Activated gamma-delta T cell treated with anti-CD3 and anti-CD28 coated beads, Interleukin-2, amount 50 U/mL, for 16 hours (primary cell): ENCODE measurements around the gene FAM184B.

Source experiments
- DNase-seq: peaks from one replicate; pipeline ENCODE4 v3.0.0-alpha.2; 2020; ENCODE audit warnings: low read depth

Gene FAM184B

DNA sequence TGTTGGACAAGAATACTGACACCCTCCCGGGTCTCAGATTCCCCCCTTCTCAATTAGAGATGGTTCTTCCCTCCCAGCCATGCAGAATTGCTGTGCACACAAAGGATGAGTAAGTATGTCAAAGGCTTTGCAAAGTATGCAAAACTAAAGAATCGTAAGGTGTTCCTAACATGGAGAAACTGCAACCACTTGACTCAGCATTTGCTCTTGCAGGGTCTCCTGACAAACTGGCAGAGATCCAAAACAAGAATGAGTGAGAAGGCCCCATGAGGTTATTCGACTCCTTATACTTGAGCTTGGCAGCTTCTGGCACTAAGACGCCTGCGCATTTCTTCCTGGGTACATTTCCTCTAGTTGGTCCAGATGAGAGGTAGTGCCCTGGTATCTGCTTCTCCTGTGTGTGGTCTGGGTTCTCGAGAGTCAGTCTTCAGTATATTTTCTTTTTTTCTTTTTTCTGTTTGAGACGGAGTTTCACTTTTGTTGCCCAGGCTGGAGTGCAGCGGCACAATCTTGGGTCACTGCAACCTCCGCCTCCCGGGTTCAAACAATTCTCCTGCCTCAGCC, 8.2 kb downstream of the FAM184B start:
- no peak for DNase-seq

DNA sequence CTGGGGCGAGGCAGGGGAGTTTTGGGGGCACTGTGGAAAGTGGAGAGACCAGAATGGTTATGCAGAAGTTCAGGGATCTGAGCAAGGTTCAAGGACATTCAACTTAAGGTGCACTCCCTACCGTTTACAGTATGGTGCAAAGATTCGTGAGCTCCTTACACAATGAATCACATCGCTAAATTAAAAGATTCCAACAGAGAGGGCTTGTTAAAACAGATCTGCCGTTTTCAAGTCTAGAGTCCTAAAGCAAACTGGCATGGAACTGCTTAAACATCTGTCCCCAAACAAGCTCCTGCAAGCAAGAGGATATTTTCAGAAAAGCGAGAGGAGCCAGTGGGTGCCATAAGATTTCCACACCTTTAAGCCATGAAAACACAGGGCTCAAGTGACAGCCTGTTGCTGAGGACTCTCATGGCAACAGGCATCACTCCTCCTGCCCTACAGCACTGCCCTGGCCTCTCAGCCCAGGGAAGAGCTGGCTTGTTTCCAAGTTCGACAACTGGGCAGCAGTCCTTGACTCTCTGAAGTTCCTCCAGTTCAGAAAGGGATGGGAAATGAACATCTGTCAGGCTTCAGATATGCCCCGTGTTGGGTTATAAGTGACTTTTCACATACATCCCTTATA, 10.0 kb downstream of the FAM184B start:
- no peak for DNase-seq

DNA sequence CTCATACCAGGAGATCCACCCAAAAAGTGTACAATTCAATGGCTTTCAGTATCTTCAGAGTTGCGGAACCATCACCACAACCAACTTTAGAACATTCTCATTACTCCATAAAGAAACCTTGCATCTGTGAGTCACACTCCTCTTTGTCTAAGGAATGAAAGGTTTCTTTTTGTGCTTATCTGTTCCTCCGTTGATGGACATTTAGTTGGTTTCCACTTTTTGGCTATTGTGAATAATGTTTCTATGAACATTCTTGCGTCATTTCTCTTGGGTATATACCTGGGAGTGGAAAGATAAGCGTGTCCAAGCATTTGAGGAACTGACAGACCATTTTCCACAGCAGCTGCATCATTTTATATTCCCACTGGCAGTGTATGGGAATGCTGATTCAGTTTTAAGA, 10.6 kb downstream of the FAM184B start:
- no peak for DNase-seq

DNA sequence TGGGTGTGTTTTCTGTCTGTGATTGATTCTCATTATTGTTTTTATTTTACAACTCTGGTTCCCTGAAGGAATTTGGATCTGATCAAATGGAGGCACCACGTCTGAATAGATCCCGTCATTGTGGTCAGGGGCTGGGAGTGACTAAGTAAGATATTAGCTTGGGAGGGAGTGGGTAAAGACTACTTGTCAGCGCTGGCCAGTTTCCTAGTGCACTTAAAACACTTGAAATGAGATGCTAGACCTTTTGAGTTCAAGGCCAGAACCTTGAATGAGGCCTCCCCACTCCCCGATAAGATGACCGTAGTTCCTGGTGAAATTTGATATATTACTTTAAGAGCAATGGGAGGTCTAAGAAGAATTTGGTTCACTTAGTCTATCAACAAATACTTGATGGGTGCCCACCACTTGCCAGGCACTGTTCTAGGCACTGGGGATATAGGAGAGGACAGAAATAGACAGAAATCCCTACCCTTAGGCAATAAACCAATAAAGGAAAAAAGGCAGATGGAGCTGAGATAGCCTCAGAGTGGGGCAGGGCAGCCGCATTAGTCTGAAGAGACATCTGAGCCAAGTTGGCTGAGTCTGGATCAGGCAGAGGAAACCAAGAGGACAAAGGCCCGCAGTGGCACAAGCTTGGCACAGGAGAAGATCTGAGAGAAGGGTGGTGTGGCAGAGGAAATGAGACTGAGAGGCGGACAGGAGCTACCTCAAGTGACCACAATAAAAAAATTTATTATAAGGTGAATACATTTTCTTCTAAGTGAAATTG, 11.8 kb downstream of the FAM184B start:
- no peak for DNase-seq

DNA sequence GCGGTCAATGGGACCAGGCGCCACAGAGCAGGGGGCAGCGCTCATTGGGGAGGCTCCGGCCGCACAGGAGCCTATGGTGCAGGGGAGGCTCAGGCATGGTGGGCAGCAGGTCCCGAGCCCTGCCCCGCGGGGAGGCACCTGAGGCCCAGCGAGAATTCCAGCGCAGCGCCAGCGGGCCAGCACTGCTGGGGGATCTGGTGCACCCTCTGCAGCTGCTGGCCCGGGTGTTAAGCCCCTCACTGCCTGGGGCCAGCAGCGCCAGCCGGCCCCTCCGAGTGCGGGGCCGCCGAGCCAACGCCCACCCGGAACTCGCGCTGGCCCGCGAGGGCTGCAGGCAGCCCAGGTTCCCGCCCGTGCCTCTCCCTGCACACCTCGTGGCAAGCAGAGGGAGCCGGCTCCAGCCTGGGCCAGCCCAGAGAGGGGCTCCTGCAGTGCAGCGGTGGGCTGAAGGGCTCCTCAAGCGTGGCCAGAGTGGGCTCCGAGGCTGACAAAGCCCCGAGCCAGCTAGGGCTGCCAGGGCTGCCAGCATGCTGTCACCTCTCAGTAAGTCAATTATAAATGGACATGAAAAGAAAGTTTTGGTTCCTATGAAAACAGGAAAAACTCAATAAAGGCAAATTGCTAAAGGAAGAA, 14.5 kb downstream of the FAM184B start:
- DNase-seq: no peak

DNA sequence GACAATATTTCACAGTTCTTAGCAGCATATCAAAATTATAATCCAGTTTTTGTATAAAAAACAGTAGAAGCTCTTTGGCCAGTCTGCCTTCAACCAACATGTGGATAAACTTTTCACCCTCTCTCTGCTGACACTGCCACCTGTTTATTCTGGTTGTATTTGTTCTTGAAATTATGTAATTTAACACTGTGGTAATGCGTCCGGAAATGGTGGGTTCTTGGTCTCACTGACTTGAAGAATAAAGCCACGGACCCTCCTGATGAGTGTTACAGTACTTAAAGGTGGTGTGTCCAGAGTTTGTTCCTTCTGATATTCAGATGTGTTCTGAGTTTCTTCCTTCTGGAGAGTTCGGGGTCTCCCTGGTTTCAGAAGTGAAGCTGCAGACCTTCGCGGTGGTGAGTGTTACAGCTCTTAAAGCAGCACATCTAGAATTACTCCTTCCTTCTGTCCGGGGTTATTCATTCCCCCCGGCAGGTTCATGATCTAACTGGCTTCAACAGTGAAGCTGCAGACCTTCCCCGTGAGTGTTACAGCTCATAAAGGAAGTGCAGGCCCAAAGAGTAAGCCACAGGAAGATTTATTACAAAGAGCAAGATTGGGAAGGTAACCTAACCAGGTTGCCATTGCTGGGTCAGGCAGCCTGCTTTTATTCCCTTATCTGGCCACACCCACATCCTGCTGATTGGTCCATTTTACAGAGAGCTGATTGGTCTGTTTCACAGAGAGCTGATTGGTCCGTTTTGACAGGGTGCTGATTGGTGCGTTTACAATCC, 15.7 kb downstream of the FAM184B start:
- DNase-seq: no peak

DNA sequence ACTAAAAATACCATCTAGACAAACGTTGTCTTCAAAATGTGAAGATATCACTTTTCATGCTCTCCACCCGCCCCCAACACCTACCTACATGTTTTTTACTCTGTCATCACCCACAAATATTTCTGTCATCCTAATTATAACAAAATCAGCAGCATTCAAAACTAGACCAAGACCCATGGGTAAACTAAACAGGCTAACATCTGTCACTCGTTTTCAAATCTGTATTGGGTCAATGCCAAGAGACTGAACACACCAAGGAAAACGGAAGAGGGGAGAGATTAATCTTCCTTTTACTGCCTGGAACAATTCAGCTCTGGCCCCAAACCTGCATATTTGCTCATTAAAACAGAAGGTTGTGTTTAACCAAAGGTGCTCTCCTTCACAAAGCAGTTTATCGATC, 17.5 kb downstream of the FAM184B start:
- no peak for DNase-seq

DNA sequence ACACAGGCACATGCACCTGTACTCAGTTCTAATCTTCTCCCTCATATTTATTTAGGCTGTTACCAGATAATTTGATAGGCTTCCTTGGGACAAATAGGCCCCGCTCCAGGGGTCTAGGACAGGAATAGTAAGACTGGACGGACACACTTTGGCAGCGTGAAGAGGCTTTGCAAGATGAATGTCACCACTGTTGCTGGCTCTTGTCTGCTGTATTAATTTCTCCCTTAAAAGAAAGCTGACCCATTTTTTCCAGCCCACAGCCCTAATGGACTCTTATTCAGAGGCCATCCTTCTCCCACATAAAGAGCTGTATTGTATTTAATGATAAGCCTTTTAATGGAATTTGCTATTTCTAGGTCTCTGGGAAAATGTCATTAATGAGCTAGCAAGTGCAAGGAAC, 18.0 kb downstream of the FAM184B start:
- DNase-seq: no peak

DNA sequence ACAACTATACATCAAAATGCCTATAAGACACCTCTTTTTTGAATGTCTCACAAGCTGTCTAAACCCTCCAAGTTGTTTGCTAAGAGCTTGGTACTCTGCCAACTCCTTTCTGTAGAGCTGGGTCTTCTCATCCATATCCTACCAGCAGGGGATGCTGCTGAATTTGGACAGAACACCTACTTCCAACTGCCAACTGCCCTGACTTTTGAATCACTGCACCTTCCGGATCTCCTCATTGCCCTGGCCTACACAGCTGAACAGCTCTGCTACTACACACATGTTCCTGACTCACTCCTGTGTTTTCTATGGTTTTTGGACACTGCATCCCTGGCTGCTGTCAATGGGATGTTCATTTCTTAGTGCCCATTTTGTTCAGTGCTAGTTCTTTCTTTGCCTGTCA, 18.7 kb downstream of the FAM184B start:
- no peak for DNase-seq

DNA sequence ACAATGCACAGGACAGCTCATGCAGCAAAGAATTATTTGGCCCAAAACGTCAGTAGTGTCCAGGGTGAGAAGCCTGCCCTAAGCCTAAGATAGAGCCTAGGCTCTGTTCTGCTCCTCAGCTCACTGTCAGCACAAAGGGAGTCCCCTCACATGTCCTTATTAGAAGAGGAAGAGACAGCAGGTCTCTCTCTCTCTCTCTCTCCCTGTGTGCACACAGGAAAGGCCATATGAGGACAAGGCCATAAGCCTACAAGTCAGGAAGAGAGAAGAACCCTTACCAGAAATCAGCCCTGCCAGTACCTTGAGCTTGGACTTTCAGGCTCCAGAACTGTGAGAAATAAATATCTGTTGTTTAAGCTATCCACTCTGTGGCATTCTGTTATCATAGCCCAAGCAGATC, 20.4 kb downstream of the FAM184B start:
- DNase-seq: no peak

DNA sequence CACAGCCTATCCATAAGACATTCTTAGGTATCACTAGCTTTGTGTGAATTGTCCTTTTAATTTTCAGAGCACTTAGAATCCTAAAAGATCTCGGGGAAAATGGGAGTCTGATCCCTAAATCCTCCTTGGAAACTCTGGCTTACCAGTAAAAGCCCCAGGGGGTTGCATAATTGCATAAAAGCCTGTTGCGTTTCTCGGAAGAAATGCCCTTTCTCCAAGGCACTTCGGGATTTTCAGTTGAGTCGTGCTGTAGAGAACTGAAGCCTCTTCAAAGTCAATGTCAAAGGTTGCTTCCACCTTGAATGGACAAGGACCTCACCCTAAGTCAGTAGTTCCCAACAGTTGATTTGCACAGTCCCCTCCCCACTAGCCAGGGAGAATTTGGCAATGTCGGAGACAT, 20.8 kb downstream of the FAM184B start:
- DNase-seq: no peak

DNA sequence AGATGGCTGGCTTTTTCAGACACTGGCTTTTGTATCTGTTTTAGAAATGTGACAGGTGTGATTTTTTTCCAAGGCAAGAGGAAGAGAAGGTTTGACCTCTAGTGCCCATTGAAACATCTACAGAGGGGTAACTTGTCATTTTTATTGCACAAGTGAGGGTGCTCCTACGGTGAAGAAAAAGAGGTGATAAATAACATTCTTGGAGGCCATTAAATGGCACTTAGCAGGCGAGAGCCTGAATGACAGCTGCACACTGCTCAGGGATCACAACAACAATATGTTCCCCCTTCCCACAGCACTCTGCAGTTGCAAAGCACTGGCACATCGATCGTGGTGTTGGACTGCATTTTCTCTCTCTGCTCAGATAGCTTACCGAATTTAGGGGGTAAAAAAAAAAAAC, 22.9 kb downstream of the FAM184B start:
- no peak for DNase-seq

DNA sequence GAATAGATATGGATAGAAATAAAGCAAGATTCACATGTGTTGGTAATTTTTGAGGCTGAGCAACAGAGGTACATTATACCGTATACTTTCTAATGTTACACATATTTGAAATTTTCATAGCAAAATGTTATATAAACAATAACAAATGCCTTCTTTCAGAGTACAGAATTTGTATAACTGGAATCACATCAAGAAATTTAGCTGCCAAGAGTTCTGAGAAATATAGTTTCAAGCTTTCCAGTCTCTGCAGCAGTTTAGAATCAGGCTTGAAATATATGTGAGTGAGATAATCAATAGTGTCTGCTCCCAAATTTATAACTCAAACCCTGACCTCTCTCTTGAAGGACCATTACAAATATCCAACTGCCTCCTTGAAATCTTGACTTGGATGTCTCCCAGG, 23.8 kb downstream of the FAM184B start:
- no peak for DNase-seq

DNA sequence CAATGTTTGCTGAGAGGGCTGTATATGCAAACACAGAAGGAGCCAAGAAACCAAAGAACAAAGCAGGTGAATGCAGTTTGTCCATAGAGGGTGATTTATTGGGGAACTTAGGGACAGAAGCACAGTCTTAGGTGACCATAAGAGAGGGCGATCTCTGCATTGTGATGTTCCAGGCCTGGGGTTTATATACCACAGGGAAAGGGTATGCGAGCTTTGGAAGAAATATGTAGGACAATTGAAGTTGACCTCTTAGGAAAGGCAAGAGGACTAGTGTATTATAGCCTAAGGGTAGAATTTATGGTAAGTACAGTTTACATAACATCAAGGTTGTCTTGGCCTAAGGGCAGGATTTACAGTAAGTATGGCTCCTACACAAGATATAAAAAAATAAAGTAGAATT, 27.8 kb downstream of the FAM184B start:
- no peak for DNase-seq

DNA sequence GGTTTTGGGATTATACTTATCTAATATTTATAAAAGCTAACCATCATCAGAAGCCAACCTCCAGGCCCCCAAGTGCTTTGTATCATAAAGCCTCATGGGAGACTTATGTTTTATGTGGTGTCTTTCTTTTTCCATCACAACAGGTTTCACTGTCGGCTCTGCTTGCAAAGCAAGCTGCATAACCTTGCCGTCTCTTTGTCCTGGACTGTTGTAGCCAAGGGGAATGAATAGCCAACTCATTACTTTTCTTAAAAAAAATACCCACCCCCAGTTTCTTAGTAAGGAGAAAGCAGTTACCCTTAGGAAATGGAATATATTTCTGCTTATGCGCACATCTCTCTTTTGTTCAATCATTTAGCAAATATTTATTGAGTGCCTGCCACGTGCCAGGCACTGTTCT, 40.7 kb downstream of the FAM184B start:
- no peak for DNase-seq

DNA sequence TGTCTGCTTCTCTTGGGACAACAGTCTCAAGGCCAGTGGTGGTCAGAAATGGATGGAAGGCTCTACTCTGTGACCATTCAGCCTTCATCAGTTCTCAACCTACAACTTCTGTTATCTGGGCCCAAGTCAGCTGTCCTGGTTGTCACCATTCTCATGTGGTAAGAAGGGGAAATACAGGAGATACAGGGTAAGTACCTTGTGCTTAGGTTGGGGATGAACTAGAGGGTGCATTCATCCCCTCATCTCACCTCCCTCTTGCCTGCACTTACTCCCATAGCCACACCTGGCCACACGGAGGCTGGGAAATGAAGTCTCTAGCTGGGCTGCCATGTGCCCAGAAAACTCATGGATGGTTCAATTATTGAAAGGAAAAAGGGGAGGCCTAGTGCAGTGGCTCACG, 44.9 kb downstream of the FAM184B start:
- no peak for DNase-seq

DNA sequence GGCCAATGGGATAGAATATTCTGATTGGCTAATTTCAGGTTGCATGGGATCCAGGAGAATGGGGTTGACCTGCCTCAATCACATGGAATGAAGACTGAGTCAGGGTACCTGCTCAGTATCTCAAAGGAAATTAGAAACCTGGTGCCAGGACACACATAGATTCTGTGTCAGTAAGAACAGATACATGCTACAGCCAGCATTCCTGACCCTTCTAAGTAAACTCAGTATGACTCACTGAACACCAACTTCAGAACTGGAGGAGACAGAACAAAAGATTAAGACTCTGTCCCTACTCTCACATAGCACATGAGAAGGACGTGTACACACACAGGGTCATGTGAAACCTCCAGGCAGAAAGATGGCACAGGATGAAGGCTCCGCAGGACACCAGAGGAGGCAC, 54.5 kb downstream of the FAM184B start:
- DNase-seq: no peak

DNA sequence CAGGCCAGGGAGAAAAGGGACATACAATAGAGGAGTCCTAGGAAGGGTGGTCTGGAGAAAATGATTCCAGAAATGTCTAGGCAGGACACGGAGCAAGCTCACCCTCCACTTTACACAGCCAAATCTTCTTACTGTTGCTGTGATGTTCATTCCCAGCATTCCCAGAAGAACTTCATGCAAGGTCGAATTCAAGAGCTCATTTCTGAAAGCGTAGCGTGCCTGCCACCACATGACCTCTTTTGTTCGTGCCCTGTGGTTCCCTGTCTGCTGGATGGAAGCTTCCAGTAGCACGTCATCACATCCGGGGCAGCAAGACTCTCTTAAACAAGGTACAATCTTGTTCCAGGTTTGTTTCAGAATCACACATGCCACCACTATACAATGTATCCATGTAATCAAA, 57.8 kb downstream of the FAM184B start:
- DNase-seq: no peak

DNA sequence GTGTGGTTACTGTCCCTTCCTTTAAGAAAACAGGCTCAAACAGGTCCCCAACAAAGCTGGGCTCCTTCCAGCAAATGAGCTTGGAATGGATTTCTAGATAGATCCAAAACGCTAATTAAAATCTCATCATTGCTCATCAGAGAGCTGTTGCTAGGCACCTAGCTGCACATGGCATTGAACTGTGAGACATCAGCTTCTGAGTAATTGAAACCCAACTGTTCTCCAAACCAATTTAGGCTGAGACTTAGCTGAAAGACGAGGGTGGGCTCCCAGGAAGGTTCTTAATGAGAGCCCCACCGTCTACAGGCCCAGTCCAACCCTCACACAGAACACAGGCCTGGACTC, 59.1 kb downstream of the FAM184B start:
- DNase-seq: no peak

DNA sequence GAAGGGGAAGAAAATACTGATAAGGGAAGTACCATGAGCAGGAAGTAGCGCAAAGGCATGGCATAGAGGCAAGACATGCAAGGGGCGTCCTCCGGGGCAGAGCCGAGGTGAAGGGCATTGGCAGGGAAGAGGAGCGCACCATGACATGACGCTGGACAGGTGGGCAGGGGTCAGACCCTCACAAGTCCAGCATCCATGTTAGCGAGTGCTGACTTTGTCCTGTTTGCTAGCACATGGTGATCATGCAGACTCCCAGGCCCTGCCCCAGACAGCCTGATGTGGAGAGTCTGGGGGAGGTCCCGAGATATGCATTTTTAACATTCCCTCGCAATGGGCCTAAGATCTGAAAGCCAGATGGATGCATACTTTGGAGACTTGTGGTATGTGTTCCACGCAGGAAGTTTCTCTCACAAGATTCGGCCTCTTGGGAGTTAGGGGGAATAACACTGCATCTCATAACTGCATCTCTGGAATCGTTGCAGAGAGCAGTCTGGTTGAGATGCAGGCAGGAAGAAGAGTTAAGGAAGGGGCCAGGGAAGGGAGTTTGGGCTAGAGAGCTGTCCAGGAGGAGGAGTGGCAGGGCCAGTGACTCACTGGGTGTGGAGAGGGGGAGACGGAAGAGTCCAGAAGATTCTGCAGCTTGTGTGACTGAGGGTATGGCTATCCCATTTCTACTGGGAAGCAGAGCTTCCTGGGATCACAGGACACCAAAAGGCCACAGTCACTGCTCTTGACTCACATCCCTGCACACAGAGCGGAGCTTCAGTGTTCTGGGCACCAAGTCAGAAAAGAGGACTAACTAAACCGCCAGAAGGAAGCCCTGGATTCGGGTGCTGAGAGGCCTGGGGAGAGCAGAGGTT, 59.7 kb downstream of the FAM184B start:
- no peak for DNase-seq

DNA sequence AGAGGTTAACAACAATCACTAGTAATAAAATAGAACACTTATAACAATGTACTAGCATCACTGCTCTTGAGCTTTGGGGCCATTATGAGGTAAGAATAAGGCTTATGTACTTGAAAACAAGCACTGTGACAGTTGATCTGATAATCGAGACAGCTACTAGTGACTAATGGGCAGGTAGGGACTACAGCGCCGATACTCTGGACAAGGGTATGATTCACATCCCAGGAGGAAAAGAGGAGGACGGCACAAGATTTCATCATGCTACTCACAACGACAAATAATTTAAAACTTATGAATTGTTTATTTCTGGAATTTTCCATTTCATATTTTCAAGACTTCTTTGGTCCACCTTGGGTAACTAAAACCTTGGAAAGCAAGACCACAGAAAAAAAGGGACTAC, 62.3 kb downstream of the FAM184B start:
- no peak for DNase-seq

DNA sequence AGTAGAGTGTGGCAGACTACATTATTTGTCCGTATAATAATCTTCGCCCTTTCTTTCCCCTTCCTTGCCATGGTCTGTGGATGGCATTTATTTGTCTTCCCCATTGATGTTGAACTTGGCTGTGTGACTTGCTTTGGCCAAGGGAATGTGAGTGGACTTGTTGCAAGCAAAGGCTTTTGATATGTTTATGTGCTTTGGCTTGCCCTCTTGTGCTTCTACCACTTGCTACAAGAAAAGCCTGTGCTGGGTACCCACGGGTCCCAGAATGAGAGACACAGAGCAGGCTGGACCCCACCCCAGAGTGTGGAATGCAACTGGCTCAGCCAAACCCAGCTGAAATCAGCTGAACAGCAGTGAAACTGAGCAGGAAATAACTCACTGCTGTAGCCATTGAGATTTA, 63.0 kb downstream of the FAM184B start:
- no peak for DNase-seq
